GM18867 (cell line): ENCODE measurements around the gene CKLF.

Experiments
- ATAC-seq: cut with Tn5 transposase; IDR thresholded peaks from one replicate; pipeline ENCODE4 v1.9.1; 2021; ENCODE audit warnings: mild to moderate bottlenecking, moderate library complexity; ENCODE audit not compliant: unreplicated experiment

The CKLF gene

DNA sequence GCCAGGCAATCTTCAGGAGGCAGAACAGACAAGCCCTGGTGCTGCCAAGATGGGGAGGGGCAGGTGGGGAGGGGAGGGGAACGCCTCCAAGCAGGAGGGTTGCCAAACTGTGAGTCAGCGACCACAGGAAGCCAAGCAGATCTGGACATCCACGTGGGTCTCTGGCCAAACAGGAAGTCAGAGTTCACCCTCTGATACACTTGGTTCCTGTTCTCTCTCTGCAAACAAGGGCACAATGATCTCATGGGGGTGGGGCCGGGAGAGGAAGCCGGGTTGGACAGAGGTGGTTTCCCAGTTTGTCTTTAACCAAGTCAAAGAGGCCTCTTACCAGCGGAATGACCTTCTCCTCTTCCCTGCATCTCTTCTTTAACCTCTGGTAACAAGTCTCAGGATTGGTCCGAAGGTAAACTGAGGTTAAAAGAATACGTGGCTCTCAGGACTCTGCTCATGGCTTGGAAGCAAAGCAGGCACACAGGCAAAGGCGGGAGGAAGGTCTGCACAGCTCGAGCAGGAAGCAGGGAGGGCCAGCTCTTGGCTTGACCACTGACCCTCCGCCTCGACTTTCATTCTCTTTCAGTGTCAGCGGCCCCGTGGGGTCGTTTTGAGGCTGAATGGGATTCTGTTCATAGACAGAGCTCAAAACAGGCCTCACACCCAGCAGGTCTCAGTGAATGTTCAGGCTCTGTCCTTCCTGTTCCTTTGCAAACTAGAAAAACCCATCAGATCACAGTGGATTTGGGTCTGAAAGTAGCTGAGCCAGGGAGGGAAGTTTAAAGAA, 35.4 kb upstream of the CKLF start:
- peak; percentile 95 for ATAC-seq

DNA sequence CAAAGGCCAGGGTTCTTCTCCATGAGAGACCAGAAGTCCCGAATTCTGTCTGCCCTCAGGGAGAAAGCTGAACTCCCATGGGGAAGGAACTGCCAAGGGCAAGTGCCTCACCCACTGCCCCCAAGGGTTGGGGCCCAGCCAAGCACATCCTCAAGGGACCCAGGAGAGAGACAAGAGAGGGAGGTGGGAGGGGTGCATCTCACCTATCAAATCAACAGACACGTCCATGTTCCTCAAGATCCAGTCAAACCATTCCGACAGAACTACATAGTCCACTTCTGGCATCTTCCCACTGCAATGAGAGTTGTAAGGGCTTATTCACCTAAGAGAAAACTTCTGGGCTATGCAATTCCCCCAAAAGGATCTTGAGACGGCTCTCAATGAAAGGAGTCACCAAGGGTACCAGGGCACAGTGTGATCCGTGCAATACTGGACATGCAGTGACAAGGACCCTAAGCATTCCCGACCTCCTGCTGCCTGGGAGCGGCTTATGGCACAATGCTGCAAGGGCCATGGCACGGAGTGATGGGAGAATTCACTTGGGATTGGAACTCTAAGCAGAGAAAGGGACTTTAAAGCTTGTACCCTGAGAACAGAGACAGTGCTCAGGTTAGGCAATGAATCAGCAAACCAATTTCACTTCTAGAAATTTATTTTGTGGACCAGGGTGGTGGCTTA, 34.7 kb upstream of the CKLF start:
- no peak for ATAC-seq

DNA sequence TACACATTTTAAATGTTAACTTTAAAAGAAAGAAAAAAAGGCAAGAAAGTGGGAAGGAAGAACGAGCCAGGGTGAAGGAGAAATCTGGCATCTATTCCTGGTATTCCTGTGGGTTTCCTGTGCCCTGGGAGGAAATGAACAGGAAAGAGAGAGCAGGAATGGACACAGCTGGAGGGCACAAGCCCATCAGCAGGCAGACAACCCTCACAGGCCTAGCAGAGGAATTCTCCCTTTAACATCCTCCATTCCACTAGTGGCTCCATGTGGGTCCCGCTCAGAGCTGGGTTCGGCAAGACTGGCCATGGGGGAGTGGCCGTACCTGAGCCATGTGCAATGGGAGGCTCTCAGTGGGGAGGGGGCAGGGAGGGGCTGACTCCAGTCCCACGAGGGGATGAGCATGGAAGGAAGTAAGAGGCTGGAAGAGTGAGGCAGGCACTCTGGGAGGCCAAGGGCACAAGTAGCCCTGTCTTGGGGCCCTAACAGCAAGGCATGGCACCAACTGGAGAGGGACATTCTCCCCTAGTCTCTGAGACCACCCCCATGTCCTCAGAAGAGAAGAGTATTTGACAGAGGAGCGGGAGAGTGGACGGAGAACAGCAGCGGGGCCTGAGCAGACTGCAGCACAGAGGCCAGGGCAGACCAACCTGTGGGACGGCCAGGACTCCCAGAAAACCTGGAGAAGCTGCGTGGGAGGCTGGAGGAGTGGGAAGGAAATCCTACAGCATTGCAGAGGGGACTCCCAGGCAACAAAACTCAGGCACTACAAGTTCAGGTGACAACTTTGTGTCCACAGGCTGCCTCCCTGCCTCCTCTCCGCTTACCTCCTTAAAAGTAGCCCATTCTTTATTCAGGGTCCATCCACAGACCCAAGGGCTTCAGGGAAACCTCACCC, 32.6 kb upstream of the CKLF start:
- ATAC-seq: no peak

DNA sequence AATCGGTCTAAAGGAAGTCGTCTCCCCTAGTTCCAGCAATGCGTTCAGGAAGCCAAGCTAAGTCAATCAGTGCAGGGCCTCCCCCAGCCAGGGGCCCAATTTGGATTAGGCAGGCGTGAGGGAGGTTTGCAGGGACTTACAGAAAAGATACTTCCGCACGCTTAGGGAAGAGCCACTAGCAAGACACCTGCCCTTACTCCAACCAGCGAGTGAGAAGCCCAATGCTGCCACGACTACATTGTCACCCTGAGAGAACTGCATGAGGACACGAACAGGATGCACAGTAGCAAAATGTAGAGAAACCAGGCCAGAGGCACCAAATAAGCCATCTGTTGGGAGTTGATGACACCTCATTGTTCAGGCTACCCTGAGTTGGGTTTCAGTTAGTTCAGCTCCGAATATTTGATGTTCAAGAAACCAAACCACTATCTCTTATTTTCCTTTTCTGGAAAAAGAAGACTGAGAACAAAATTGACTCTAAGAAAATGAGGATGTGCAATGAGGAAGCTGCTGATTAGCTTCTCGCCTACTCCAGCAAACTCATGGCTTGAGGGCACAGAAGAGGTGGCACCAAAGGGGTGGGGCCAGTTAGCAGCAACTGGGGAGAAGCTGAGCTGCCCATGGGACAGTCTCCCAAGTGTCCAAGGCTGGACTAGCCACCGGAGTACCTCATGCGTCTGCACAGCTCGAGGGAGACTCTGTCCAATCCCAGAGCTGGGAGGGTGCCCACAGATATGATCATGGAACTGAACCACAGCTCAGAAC, 31.8 kb upstream of the CKLF start:
- ATAC-seq: no peak

DNA sequence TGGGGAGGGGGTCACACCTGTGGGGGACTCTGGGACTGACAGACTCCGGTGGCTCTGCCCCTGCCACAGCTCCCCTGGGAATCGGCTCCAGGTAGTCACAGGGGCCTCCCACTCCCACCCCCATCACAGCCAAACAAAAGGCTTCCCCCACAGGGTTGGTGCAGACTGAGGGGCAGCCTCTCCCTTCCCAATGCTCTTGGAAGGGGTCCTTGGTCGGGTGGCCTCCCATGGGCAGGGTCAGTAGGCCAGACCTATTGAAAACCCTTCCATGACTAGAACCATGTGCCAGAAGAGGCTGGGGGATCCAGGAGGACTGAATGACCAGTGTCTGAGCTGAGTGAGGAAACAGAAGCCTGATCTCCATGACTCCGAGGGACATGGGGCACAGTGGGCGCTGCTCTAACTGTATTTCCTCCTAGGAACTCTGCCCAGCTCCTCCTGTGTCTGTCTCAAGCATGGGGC, 31.1 kb upstream of the CKLF start:
- no peak for ATAC-seq

DNA sequence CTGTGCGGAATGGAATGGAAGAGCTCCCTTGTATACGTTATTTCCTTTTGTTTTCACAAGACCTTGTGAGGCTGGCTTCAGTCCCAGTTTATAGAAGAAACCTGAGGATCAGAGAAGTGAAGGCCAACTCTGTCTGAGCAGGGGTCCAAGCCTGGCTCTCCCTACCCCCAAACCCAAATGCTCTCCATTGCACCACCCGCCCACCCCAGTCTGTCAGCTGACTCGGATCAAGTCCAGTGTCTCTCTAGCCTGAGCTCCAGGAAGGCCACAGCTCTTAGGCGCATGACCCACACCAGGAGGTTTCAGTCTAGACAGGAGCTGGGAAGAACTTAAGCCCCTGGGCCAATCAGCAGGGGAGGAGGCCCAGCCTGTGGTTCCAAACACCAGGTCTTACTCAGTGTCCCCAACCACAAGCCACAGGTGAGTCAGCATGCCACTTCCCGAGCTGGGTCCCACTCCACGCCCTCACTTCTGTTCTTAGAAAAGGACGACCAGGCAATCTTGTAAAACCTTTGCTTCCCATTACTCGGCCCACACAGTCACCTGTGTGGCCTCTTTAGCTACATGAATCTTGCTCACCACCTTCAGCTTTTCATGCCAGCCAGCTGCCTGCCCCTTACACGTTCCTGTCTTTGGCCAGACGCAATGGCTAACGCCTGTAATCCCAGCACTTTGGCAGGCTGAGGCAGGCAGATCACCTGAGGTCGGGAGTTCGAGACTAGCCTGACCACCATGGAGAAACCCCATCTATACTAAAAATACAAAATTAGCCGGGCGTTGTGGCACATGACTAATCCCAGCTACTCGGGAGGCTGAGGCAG, 30.2 kb upstream of the CKLF start:
- ATAC-seq: peak; percentile 66

DNA sequence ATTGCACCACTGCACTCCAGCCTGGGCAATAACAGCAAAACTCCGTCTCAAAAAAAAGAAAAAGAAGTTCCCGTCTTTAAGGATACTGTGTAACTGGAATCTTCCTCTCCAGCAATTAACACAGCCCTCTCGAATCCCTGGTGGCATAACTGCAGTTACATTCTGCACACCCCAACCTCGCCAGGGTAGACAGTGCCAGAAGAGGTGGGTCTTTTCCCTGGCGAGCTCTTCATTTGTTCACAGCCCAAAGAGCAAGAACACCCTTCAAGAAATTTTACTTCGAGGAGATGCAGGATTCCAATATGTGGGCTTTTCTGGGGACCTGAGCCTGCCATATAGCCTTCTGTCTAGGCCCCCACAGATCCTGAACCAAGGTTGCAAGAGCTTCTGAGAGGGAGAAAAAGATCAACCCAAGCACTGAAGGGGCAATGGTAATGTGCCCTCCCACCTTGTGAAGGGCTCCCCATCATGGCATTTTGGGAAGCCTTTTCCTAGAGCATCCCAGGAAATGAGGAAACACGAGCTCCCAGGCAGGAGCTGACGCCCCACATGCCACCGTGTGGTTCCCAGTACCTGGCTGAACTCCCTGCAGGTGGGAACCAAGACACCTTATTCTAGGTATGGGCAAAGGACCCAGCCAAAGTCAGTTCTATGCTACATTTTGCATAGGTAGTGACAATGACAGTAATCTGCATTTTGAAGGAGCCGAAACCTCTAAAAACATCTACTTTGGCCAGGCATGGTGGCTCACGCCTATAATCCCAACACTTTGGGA, 29.4 kb upstream of the CKLF start:
- ATAC-seq: no peak

DNA sequence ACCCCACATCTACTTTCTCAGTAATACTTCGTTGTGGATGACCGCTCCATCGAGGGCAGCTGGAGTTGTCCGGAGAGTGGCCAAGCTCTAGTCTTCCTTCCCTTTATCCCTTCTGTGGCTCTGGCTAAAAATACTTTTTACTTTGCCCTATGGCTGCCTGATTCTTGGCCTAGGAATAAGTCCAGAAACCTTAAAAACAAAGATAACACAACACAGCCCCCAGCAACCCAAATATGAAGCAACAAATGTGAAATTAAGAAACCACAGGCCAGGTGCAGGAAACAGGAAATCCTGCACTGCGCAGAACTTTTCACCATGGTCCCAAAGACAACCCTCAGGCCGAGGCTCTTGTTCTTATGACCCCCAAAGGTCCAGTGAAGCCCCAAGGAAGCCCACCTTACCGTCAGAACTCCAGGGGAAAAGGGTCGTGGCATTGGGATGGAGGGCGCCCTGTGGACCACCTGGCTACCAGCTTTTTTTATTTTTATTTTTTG, 28.5 kb upstream of the CKLF start:
- ATAC-seq: peak; percentile 35

DNA sequence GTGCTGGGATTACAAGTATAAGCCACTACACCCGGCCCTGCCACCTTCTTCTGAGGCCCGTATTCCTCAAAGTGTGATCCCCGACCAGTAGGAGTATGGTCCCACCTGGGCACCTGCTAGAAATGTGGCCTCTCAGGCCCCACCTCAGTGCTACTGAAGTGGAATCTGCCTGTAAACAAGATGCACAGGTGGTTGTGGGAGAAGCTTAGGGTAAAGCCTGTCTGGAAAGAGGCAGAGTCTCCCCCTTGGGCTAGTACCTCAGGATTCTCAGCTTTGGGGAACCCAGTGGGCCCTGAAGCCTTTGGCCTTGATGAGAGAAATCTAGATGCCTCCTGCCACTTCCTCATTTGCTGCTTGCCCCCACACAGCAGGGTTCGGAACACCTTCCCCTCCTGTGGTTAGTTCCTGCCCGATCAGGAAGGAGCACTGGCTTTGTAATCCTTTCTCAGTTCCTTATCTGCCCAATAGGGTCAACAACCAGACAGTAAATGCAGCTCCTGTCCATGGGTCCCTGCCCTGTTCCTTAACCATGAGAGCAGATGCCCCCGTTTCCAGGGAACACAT, 27.7 kb upstream of the CKLF start:
- ATAC-seq: peak; percentile 61

DNA sequence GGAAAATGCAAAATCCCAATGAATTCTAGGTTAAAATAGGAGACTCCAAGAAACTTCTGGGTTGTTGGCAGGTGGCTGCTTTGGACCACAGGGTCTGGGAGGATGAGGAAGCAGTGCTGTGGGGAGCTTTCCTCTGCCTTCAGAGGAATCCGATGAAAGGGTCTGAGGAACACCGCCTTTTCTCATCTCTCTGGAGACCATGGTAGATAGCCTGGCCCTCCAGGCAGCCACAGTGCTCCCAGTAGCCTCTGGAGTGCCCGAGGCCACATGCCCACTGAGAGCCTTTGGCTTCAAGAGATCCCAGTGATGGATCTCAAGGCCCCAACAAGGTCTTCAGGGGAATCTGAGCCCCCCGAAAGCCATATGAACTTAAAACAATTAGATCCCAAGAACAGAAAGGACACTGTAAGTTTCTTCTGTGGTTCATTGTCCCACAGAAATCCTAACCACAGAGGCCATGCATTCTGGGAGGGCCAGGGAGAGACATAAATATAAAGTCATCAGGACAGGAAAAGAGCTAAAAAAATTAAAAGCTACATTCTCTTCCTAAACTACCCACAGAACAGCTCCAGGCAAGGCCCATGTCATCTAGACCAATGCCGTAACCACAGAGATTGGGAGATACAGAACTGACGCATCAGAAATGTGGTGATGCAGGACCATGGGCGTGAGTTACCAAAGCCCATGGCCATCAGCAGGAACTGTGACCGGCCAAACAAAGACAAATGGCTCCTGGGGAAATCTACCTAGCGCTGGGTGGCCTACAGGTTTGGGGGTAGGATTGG, 26.8 kb upstream of the CKLF start:
- no peak for ATAC-seq

DNA sequence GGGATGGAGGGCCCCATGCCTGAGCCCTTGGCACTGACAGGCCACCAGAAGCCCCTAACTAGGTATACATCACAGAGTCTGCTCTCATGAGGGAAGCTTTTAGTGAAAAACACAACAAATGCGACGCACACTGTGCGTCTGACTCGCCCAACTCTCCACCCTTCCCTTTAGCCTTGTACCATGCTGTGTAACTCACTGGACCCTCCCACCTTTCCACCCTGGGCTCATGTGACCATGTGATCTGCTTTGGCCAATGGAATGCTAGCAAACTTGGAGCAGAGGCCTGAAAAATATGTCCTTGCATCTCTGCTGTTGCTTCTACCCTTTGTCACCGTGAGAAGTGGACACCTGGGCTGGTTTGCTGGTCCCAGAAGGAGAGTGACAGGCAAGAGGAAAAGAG, 24.1 kb upstream of the CKLF start:
- ATAC-seq: no peak

DNA sequence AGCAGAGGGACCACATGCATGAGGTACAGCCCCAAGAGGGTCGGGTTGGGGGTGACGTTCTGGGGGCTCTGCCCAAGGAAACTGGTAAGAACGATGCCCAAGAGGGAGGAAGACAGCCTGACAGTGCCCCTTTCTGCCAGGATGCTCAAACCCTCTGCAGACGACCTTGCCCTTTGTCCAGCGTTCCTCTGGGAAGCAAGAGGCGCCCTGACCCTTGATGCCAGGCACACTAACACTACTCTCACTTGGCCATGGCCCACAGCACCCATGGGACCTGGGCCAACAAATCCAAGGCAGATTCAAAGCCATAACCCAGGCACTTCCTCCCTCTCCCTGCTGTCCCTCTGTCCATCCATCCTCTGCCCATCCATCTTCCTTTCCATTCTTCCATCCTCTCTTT, 22.9 kb upstream of the CKLF start:
- ATAC-seq: no peak

DNA sequence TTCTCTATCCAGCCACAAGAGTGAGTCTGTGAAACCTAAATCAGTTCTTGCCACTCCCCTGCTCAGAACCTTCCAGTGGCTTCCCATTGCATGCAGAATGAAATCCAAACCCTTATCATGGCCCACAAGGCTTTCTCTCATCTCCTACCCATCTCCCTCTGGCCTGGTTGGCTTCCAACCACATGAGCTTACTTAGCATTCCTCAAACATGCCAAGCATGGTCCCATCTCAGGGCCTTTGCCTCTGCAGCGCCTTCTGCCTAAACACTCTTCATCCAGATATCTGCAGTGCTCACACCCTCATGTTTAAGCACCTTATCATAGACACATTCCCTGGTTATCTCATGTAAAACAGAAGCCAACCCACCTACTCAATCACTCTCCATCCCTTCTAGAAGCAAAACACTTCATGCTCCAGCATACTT, 18.0 kb upstream of the CKLF start:
- no peak for ATAC-seq

DNA sequence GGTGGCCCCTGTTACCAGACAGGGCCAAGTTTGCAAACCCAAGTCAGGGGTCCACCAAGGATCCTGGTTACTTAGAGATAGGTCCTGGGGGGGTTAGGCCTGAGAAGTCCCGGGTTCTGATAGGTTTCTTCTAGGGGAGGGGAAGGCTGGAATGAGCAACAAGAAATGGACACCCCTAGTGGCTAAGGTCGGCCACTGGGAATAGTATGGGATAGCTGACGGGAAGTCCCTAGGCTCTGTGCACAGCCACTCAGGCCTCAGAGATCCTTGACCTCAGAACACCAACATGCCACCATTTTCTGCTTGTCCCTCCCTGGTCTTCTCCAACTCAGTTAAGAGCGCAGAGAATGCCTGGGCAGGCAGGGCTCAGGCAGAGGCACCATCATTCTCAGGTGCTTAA, 15.9 kb upstream of the CKLF start:
- ATAC-seq: no peak

DNA sequence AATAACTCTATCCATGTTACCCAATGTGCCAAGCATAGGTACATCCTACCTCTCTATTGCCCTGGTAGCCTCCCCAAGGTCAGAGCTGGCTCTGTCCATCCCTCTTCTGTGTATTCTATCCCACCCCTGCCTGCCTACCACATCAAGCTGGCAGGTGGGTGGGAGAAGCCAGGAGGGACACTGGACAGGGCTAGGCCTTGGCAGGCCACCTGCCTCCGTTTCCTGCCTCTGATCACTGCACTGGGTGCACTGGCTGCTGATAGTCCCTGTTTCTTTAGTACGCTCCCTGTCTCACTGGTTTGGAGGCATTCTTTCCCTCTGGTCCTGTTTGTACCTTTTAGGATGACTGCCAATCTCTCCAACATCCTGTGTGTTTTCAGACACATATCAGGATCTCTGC, 15.1 kb upstream of the CKLF start:
- no peak for ATAC-seq

DNA sequence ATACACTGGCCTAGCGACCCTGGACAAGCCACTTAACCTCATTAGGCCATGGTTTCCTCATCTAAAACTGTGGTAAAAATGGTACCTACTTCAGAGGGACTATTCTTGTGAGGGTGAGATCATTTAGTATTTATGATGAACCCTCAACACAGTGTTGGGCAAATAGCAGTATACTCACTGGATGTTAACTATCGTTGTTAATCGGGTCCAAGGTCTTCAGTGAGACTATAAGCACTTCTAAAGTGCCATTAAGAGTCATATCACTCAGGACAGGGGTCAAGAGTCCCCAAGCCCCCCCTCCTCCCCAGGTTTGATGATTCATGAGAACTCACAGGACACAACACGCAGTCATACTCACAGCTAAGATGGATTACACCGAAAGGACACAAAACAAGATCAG, 13.5 kb upstream of the CKLF start:
- ATAC-seq: no peak

DNA sequence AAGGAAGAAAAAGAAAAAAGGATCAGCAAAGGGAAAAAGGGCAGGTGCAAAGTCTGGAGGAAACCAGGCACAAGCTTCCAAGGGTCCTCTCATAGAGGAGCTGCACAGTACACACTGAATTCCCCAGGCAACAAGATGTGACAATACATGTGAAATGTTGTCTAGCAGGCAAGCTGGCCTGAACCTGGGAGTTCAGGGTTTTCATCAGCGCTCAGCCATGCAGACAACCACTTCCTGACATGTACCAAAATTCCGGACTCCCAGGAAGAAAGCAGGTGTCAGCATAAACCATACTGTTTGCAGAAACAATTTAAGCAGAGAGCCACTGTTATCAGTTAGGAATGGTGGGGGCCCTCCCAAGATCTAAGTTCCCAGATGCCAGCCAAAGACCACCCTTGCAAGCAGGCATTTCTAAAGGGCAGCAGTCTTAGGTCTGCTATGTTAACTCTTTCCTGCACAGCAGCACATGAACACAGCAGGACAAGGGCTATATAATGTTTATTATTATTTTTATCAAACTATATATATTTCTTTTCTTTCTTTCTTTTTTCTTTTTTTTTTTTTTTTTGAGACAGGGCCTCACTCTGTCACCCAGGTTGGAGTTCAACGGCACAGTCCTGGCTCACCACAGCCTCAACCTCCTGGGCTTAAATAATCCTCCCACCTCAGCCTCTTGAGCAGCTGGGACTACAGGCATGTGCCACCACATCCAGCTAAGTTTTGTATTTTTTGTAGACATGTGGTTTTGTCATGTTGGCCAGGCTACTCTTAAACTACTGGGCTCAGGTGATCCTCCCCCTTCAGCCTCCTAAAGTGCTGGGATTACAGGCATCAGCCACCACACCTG, 12.5 kb upstream of the CKLF start:
- no peak for ATAC-seq
